Activated CD4-positive, alpha-beta T cell treated with anti-CD3 and anti-CD28 coated beads, Interleukin-2, amount 50 U/mL, for 1 hour (primary cell): ENCODE results near the gene ZSCAN10.

Experiments used
- DNase-seq: peaks from one replicate; pipeline ENCODE4 v3.0.0-alpha.2; 2020

ZSCAN10 gene

DNA sequence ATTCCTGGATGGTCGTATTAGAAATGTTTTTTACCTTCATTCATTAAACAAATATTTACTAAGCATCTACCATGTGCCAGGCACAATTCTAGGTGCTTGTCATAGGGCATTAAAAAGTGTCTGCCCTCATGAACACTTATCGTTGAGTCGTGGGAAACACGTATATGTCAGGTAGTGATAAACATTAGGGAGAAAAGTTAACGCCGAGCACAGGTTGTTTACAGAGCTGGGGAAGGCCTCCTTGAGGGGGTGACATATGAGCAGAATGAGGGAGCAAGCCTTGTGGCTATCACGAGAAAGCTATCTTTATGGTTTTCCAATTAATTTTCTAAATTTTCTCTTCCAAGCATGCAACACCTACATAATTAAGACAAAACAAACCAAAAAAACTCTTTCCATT lies 34.8 kb upstream of the ZSCAN10 start:
- no peak for DNase-seq

DNA sequence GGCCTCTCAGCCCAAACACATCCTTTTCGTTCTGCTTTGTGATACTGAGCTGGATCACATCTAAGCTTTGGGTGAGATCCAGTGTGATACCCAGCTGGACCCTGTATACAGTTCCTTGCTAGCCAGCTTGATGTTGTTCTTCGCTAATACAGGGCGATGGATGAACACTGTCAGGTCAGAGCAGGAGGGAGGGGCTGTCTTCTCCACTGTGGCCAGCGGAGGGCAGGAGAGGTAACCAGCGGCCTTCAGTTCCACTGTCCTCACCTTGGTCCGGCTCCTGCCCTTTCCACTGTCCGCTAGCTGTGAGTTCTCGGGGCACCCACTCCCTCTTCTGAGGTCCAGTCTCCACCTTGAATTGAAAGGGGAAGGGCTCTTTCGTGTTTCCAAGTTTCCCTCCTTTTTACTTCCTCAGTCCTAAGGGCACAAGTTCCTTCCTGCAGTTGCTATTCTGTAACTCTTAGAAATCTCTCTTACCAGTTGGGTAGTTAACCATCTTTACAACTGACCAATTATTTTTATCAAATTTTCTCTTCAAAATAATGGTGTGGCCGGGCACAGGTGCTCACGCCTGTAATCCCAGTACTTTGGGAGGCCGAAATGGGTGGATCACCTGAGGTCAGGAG lies 32.8 kb upstream of the ZSCAN10 start:
- DNase-seq = peak; percentile 31

DNA sequence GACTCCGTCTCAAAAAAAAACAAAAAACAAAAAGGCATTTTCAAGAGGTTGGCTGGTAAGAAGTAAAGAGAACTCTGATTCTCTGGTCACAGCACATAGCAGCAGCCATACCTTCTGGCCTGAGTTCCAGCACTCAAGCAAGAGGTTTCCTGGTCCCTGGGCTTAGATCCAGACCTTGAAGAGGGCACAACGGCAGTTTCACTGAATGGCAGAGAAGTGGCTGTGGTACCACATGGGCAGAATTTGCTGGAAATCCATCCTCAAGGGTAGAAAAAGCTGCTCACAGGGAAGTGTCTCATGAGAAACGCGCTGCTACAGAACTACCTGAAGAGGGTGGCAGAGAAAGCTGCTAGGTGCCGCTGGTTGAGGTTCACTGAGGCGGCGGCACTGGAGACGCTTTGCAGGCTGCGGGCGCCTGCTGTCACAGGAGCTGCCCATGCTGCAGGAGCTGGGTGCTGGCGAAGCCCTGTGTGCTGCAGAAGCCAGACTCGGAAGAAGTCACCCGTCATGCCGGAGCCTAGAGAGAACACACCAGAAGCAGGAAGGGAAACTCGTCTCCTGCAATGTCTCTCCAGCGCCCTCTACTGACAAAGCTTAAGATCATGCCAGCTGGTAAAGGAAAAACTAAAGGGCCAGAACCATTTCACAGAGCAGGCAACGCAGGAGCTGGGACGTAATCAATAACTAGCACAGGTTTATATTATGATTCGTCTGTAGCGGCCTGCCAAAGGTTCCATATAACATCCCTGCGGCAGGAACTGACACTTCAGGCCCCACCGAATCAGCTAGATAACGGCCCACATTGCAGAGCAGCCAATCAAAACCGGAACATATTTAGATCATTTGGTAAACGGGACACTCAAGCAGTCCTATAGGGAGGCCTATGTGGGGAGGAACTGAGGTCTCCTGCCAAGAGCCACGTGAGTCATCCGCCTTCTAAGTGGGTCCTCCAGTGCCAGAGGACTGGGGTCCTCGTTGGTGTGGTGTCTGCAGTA lies 30.3 kb upstream of the ZSCAN10 start:
- peak; percentile 69 for DNase-seq

DNA sequence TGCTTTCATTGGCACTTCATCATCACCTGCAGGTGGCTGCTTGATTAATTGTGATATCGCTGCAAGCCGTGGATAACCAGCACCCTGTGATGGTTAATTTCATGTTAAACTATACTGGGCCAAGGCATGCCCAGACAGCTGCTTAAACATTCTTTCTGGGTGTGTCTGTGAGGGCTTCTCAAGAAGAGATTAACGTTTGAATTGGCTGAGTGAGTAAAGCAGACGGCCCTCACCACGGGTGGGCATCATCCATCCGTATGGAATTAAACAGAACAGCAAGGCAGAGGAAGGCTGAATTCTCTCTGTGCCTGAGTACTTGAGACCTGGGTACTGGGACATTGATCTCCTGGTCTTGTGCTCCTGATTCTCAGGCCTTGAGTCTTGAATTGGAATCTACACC lies 28.7 kb upstream of the ZSCAN10 start:
- no peak for DNase-seq

DNA sequence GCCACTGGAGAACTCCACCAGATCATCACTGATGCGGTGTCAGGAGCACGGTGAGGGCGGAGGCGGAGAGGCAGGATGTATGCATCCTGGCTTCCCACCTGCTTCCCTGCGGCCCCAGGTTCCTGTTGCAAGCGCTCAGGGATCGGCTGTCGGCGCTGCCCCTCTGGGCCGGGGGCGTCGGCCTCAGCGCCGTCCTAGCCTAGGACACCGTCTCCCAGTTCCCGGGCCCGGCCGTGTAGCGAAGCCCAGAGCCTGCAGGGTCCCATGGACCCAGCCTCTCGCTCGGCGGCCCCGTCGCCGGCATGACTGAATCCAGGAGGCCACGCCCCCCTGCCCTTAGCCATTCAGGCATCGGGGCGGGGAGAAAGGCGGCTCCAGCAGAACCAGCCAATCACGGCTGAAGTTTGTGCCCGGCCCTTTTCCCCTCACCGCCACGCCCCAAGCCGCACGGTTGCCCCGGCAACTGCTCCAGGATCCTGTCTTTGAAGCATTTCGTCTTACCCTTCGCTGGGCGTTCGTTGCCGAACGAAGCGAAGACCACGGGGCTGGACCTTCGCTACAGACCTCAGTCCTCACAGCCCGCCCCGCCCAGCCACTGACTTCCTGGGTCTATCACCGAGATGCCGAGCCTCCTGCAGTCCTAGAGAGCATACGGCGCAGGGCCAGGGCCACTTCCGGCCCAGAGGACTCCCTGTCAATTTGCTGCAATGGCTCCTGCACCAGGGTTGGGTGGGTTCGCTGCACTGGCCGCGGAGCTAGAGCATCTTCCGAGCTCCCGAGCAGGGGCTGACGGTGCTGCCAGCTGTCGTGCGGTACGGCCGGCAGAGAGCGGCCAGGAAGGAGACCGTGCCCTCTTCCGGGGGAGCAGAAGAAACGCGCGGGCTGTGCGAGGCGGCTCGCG lies 25.1 kb upstream of the ZSCAN10 start:
- DNase-seq = peak; percentile 97

DNA sequence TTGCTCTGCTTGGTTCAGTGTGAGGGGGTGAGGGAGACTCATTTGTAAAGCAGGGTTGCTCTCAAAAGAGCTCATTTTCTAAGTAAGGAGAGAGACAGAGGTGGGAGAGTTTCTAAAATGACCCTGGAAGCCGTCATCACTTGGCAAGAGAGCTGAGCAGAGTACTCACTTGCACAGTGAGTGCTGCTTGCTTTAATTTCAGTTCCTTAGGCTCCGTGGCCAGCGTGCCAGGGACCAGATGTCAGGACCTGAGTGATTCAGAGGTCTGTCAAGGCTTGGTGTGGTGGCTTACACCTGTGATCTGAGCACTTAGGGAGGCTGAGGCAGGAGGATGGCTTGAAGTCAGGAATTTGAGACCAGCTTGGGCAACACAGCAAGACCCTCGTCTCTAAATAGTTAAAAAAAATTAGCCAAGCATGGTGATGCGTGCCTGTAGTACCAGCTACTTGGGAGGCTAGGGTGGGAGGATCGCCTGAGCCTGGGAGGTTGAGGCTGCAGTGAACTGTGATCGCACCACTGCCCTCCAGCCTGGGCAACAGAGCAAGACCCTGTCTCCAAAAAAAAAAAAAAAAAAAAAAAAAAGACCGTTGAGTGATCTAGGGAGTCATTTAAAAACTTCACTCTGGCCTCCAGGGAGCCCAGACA lies 24.0 kb upstream of the ZSCAN10 start:
- DNase-seq = no peak

DNA sequence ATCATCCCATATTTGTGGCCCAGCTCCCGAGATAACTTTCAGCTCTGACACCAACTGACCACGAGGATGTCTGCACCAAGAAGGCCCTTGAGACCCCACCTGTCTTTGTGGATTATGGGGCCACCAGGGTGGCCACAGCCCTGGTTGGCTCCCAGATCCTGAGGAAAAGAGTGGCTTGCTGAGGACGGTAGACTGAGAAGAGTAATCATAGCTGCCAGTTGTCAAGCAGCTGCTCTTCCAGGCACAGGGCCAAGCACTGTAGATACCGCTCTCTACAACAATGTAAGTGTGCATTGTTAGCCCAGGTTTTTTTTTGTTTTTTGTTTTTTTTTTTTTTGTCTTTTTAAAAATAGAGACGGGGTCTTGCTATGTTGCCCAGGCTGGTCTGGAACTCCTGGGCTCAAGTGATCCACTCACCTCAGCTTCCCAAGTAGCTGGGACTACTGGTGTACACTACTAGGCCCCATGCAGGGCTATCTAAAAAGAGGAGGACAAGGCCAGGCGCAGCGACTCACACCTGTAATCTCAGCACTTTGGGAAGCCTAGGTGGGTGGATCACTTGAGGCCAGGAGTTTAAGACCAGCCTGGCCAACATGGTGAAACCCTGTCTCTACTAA lies 22.9 kb upstream of the ZSCAN10 start:
- DNase-seq = no peak

DNA sequence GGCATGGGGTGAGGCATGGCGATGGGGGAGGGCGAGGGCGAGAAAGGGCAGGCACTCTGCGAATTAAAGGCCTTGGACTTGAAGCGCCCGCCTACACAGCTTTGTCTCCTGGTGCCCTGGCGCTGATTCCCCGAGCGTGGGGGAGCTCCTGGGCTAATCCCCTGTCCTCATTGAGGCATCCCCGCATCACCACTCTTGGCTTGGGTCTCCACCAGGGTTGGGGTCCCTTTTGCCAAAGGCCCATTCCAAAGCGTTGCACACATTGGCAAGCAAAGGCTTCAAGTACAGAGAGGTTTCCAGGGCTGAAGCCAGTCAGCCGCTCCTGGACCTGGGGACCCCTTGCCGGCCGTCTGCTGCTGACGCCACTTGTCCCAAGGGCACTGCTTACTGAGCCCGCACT lies 21.3 kb upstream of the ZSCAN10 start:
- DNase-seq = no peak

DNA sequence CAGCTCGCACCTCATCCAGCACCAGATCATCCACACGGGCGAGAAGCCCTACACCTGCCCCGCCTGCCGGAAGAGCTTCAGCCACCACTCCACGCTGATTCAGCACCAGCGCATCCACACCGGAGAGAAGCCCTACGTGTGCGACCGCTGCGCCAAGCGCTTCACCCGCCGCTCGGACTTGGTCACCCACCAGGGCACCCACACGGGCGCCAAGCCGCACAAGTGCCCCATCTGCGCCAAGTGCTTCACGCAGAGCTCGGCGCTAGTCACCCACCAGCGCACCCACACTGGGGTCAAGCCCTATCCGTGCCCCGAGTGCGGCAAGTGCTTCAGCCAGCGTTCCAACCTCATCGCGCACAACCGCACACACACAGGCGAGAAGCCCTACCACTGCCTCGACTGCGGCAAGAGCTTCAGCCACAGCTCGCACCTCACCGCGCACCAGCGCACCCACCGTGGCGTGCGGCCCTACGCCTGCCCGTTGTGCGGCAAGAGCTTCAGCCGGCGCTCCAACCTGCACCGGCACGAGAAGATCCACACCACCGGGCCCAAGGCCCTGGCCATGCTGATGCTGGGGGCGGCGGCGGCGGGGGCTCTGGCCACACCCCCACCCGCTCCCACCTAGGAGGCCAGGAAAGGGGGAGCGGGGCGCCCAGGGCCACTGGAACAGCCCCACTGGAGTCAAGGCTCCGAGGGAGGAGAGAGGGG lies 20.8 kb upstream of the ZSCAN10 start:
- no peak for DNase-seq

DNA sequence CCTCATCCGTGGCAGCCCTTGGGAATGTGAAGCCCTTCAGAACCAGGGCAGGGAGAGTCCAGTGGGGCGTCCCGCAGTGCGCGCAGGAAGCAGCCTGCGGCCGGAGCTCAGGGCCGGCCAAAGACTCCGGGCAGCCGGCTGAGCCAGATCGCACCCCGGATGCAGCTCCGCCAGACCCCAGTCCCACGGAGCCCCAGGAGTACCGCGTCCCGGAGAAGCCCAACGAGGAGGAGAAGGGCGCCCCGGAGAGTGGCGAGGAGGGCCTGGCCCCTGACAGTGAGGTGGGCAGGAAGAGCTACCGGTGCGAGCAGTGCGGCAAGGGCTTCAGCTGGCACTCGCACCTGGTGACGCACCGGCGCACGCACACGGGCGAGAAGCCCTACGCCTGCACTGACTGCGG lies 20.2 kb upstream of the ZSCAN10 start:
- no peak for DNase-seq

DNA sequence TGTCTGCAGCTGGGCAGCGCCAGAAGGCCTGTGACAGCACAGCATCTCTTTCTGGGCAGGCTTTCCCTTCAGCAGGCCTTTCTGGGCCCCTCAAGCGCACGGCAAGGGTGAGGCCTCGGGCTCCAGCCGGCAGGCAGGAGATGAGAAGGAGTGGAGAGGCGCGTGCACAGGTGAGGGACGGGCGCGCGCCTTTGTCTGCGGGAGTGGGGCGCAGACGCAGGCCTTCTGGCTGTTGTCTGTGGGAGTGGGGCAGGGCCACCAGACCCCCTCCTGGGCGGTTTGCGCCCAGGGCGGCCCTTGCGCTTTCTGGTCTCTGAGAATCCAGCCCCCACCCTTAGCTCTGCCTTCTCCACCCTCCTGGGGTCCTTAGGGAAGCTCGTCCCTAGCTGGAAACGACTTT lies 19.8 kb upstream of the ZSCAN10 start:
- no peak for DNase-seq

DNA sequence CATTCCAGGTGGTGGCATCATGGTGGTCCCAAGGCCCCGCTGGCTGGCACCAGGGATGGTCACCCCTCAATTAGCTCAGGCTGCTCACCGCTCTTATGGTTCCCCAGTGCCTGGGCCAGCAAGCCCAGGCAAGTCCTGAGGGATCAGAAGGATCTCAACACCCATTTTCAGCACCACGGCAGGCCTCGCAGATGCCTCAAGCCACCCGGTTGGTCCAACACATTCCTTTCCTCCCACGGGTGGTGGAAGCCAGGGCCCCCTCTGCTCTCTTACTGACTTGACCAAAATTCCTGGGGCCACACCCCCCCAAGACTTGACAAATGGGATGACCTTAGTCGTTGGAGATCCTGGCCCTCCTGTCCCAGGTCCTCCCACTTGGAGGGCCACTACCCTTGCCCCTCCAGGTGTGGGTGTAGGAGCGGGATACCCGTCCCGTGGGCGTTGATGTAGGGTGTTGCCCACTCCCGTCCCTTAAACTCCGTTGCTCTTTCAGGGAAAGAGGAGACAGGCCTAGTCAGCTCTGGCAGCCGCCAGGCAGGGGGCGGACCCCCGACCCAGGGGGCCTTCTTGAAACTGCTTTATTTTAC lies 19.2 kb upstream of the ZSCAN10 start:
- no peak for DNase-seq

DNA sequence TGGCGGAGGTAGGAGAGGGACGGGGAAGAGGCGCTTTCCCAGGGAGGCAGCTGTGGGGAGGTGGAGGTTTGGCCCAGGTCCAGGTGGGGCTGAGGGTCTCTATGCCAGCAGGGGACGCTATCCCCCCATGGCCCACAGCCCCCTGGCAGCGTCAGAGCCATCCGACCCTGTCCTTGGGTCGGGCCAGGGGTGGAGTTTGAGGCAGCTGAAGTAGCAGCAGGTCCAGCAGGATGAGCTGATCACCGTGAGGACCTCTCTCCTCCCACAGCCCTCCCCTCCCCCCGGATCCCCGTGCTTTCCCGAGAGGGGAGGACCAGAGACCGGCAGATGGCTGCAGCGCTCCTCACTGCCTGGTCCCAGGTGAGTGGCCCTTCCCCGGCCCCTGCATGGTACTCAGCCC lies 16.5 kb upstream of the ZSCAN10 start:
- DNase-seq = no peak

DNA sequence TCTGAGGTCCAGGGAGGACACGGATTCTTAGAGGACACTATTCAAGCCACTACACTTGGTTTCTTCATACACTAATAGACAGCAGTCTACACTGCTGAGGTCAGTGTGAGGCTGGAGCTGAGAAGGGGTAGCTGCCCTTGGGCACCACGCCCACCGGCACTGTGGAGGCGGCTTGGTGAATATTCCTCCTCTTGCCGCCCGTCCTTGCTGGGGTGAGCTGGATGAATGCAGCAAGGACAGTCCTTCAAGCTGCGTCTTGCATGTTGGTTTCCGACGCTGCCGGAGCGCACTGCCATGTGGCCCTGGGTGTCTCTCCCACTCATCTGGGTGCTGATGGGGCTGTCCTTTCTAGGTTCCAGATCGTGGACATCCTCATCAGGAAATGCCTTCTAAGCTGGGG lies 15.9 kb upstream of the ZSCAN10 start:
- no peak for DNase-seq

DNA sequence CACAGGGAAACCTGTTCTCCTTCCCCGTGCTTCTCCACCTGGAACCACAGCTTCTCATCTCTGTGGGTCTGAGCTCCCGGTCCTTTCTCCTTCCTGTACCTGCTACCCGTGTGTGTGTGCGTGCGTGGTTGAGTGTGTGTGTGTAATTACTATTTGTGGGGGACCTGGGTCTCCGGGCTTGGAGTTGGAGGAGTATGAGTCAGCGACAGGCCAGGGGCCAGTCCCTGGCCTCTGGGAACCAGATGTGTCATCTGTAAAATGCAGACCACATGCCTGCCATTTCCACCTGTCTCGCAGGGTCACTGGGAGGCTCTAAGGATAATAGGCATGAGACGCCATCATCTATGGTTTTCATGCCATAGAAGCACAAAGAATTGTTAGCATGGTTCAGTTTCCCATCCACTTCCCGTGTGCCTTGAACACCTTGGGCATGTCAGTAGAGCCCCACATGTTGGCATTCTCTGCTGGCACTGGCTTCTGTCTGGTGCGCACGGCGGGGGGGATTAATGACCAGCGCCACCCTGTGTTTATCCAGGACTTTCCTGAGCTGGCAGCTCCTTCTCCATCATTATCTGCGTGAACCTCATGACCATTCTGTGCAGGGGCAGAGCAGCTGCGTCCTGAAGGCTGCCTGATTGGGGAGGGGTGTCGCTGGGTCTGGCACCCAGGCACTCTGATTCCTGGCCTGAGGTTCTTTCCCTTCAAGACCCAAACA lies 14.8 kb upstream of the ZSCAN10 start:
- no peak for DNase-seq

DNA sequence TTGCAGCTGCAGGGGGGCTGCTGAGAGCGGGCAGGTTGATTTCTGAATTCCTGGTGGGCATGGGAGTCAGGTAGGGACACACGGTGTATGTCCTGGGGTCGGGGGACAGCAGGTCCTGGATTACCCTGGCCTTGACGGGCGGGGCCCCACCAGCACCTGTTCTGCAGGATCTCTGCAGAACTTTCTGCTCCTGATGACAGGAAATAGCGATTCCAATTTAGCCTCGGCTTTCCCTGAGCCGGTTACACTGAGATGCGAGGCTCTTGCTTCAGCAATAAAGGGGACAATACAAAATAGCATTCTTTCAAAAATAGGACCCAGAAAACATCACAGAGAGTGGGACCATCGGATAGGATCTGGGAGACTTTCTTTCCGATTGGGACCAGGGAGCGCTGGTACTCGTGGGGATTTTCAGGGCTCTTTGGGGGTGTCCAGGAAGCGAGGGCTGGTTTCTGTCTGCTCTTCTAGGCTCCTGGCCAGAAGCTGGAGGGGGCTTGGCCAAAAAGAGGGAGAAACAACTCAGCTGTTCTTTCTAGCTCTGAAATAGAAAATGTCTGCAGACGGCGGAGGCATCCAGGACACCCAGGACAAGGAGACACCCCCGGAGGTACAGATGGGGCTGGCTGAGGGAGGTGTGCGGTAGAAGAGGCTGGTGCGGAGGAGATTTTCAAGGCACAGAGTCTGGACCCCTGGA lies 13.9 kb upstream of the ZSCAN10 start:
- DNase-seq = no peak

DNA sequence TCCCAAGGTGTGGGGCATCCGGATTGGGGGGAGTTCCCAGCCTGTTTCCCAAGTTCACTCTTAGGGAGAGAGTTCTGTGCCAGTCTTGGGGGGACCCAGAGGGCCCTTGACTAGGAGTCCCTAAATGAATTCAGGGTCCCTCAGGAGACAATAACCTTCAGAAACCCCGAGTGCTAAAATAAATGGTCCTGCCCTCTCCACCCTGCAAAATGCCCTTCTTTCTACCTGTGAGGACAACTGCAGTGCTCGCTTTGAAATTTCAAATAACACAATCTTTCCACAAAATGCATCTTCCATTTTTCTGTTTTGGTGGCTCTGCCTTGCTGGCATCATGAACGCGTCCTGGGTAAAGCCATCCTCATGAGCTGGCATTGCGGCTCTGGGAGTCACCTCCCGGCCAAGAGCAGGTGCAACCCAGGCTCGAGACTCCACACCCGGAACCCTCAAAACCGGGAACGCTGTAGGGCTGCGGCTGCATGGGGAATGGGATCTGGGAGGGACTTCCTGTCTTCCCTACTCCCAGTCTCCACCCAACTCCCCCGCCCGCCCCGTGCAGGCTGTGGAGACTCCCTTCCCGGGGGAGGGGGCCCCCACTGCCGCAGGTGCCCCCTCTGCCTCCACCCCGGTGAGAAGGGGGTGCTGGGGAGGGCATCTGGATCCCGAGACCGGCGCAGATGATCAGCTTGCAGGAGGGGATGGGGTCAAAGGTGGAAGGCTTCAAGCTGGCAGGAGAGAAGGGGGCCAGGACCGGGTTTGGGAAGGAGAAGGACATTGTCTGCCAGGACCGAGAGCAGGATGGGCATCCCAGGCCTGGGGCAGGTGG lies 13.2 kb upstream of the ZSCAN10 start, which contains the start of gene ZNF205:
TSS of gene ZNF205 (plus strand) at position 529 of the 823 bp plus-strand sequence. CDS start 845 bp downstream, outside the sequence.
- DNase-seq = no peak

DNA sequence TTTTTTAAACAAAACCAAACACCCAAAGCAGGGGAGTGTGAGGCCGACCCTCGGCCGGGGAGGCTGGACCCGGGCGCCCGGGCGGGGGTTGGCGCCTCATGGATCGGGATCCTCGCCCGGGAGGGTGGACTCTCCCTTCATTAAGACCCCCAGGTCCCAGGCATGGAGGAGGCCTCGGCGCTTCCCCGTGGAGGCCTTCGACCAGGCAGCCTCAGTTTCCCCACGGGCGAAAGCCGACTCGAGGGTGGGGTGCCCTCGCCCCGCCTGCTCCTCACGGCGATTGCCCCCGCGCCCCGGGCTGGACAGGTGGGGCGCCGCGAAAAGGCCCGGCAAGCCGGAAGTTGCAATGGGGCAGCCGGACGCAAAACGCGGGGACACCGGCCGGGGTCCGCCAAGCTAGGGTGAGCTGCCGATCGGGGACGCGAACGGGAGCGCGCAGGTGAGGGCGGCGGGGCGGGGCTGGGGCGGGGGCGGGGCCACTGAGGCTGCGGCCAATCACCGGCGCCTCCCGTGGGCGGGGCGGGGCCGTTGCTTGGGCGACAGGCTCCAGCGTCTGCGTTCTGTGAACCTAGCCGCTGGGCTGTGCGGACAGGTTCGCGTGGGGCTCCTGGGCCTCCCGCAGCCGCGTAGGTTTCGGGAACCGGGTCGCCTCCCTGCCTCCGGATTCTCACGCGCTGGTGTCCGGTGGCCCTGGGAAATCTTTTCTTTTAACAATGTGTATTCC lies 7.3 kb upstream of the ZSCAN10 start:
- peak; percentile 88 for DNase-seq
